ENCODE data around the gene PHACTR1. TPM values are rescaled to one million over a fixed set of nuclear protein-coding genes. Genes with fewer than 3 reads are reported as not detected.

The PHACTR1 gene
- total and polyA plus RNA-seq, 2 of the 4 experiments (the other 2 are of a cell fraction) = not detected

DNA sequence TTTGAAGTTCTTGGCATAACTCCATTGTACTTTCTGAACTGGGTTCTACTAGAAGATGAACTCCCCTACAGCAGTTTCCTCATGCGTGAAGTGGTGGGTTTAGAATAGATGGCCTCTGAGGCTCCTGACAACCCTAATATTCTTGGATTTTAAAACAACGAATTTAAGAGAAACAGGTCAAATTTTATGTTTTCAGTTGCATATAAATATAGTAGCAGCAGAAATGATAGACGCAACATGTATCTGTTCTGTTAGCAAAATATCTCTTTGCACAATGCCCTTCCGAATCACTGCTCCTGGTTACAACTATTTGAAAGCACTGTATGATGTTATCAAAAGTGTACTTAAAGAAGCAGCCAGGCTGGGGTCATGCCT lies 364.6 kb downstream of the PHACTR1 start:
- no peak overlapping the region for H2BK20ac ChIP-seq (ENCODE audit: low read depth, low read length)
- H3K27ac ChIP-seq (ENCODE audit: insufficient read depth, low read length) = no peak overlapping the region
- DNase-seq (no peak), ATAC-seq (ENCODE audit: low read depth) (no peak)
- no peak overlapping the region for H2BK5ac ChIP-seq (ENCODE audit: low read depth, low read length, poor library complexity, severe bottlenecking)
- H4K20me1 ChIP-seq (ENCODE audit: insufficient read depth, low read length) = no peaks in the 10 kb centered on the region
- H3K4me2 ChIP-seq (ENCODE audit: low read depth, low read length) = no peak overlapping the region
- no peak overlapping the region for H3K23ac ChIP-seq (ENCODE audit: low read depth, low read length)
- no peak overlapping the region for H4K91ac ChIP-seq (ENCODE audit: insufficient read depth, low read depth, low read length)
- no peak overlapping the region for H3K4me3 ChIP-seq (ENCODE audit: insufficient read depth, low read depth, low read length)
- no peaks in the 10 kb centered on the region for H3K79me1 ChIP-seq (ENCODE audit: low read depth in 1 of 2, low read length in 2 of 2)
- H3K4ac ChIP-seq (ENCODE audit: low read depth, low read length) = no peak overlapping the region
- no peak overlapping the region for H2AK5ac ChIP-seq (ENCODE audit: low read depth, low read length)
- TF ChIP-seq MAFK (IDR thresholded peaks at IDR 0.05; ENCODE audit: low read depth, low read length) (no peak), MXI1 (IDR thresholded peaks at IDR 0.05; ENCODE audit: borderline replicate concordance, low read depth, low read length) (no peak), RFX5 (IDR thresholded peaks at IDR 0.05; ENCODE audit: low read depth, low read length) (no peak), FOS (IDR thresholded peaks at IDR 0.05; ENCODE audit: low read depth, low read length) (no peak), ELK1 (IDR thresholded peaks at IDR 0.05; ENCODE audit: borderline replicate concordance, low read depth, low read length) (no peak), BHLHE40 (IDR thresholded peaks at IDR 0.05; ENCODE audit: low read depth, low read length) (no peak), RAD21 (IDR thresholded peaks at IDR 0.05; ENCODE audit: low read length) (no peak)
- H3K56ac ChIP-seq (ENCODE audit: extremely low read depth, insufficient read depth, low read length) = no peak overlapping the region
- dilution Hi-C loops (cut with HindIII; ENCODE audit: low sequenced_read_pairs, unreplicated experiment) = no loop called here
- no peak overlapping the region for H2AFZ ChIP-seq (replicated peaks; ENCODE audit: low read length, poor library complexity)
- ChIA-PET CTCF (no interaction called here), POLR2A (ENCODE audit: unreplicated experiment) (no interaction called here)
- H3K4me1 ChIP-seq (ENCODE audit: control insufficient read depth, insufficient read depth, low read length) = no peaks in the 10 kb centered on the region
- no peaks in the 10 kb centered on the region for H3K9me3 ChIP-seq (ENCODE audit: control insufficient read depth, insufficient read depth, low read length)
- no peaks in the 10 kb centered on the region for H3K36me3 ChIP-seq (ENCODE audit: control insufficient read depth, insufficient read depth, low read length)
- H4K8ac ChIP-seq (ENCODE audit: low read depth in 2 of 2, low read length in 2 of 2) = no peak overlapping the region
- in situ Hi-C loops (cut with MboI; ENCODE audit: low sequenced_read_pairs) = no loop called here
- no peak overlapping the region for H3K14ac ChIP-seq (replicated peaks; ENCODE audit: low read depth, low read length)
- BruUV-seq (replicated peaks) = no TSS peak
- H3K18ac ChIP-seq (ENCODE audit: low read depth, low read length) = no peak overlapping the region
- intact Hi-C loops (cut with micrococcal nuclease) = no loop called here
- H4K5ac ChIP-seq (ENCODE audit: low read depth, low read length) = no peak overlapping the region
- H3K9me1 ChIP-seq (ENCODE audit: insufficient read depth, low read length) = no peaks in the 10 kb centered on the region
- no CpG with 5 or more reads among the region's 4 CpGs for WGBS, 2 experiments (ENCODE audit: extremely low coverage in 2 of 2, insufficient read length in 1 of 2)
- H2AK9ac ChIP-seq (replicated peaks; ENCODE audit: low read depth, low read length, poor library complexity) = no peak overlapping the region
- H3K9ac ChIP-seq (ENCODE audit: low read depth, low read length) = no peak overlapping the region
- no peak overlapping the region for H2BK15ac ChIP-seq (ENCODE audit: low read depth, low read length)
- H3K27me3 ChIP-seq (ENCODE audit: control insufficient read depth, insufficient read depth, low read length) = no peaks in the 10 kb centered on the region
- H2BK120ac ChIP-seq (ENCODE audit: low read depth, low read length) = no peak overlapping the region
